Caco-2 (cell line): ENCODE data around the gene NPIPB8. TPM values are rescaled to one million over a fixed set of nuclear protein-coding genes. Genes with fewer than 3 reads are reported as not detected.
"Not testable (repeated sequence)": the region's sequence is repeated elsewhere in the genome, so short reads cannot be mapped to it uniquely, and the experiment has no call there.

ENCODE experiments used
- Bru-seq: library from RNA; stranded (reverse); fragments of 400-500 nt; gene quantifications from one replicate; lab custom pipeline; 2021; lab: Mats Ljungman, UMichigan
- BruChase-seq, 2 experiments: library from RNA; stranded (reverse); fragments of 400-500 nt; gene quantifications; one replicate each; lab custom pipeline; 2021; lab: Mats Ljungman, UMichigan
- BruUV-seq: library from RNA; stranded (reverse); fragments of 400-500 nt; replicated peaks from 2 replicates; lab custom pipeline; 2021; lab: Mats Ljungman, UMichigan
- CTCF ChIA-PET: fragments of 300-600 bp; sonication (Branson Sonifier 250); formaldehyde crosslinking; loops from one replicate; lab custom pipeline; 2022; ENCODE audit warnings: antibody characterized with exemption; lab: Charles Lee
- POLR2A ChIA-PET: fragments of 300-600 bp; sonication (Branson Sonifier 250); formaldehyde crosslinking; loops from one replicate; lab custom pipeline; 2022; ENCODE audit warnings: antibody characterized with exemption; lab: Charles Lee
- DNase-seq, 2 experiments: peaks; one replicate each; pipeline versions ENCODE4 v3.0.0 to v3.0.0-alpha.2; 2020 to 2022
- H3K27me3 ChIP-seq: replicated peaks from 2 replicates; pipeline ENCODE4 v1.6.0; 2011; ENCODE audit warnings: low read length; ENCODE audit not compliant: control insufficient read depth, insufficient read depth
- H3K36me3 ChIP-seq: 2 replicates; pipeline ENCODE4 v1.5.1; 2011; ENCODE audit warnings: low read length; ENCODE audit not compliant: control insufficient read depth, insufficient read depth
- H3K4me1 ChIP-seq: fragments of 250-450 bp; sonication (Bioruptor Pico); 2 replicates; pipeline ENCODE4 v1.5.1; 2020; ENCODE audit warnings: mild to moderate bottlenecking
- H3K4me3 ChIP-seq: 2 replicates; pipeline ENCODE4 v1.5.1; 2011; ENCODE audit warnings: low read depth, mild to moderate bottlenecking, control low read depth, low read length
- H3K9me3 ChIP-seq: fragments of 250-450 bp; sonication (Bioruptor Pico); 2 replicates; pipeline ENCODE4 v1.5.1; 2020; ENCODE audit warnings: mild to moderate bottlenecking, moderate library complexity
- H3K27ac Mint-ChIP-seq: one replicate; pipeline ENCODE4 v1.8.0; 2022; ENCODE audit warnings: mixed read lengths; ENCODE audit not compliant: unreplicated experiment
- H3K27me3 Mint-ChIP-seq: one replicate; pipeline ENCODE4 v1.8.0; 2022; ENCODE audit warnings: mixed read lengths; ENCODE audit not compliant: insufficient read depth, unreplicated experiment
- H3K36me3 Mint-ChIP-seq: one replicate; pipeline ENCODE4 v1.8.0; 2022; ENCODE audit warnings: mild to moderate bottlenecking, mixed read lengths; ENCODE audit not compliant: insufficient read depth, unreplicated experiment
- H3K4me1 Mint-ChIP-seq: one replicate; pipeline ENCODE4 v1.8.0; 2022; ENCODE audit warnings: low read depth, mixed read lengths; ENCODE audit not compliant: unreplicated experiment
- H3K4me3 Mint-ChIP-seq: one replicate; pipeline ENCODE4 v1.8.0; 2022; ENCODE audit warnings: mild to moderate bottlenecking, moderate library complexity, mixed read lengths; ENCODE audit not compliant: unreplicated experiment
- H3K9me3 Mint-ChIP-seq: one replicate; pipeline ENCODE4 v1.8.0; 2022; ENCODE audit warnings: mixed read lengths; ENCODE audit not compliant: unreplicated experiment
- intact Hi-C: fragments of 100-400 bp; cut with micrococcal nuclease; formaldehyde crosslinking; loops from one replicate; pipeline ENCODE4 v1.10.0; 2022; ENCODE audit not compliant: unreplicated experiment
- long read RNA-seq: library from polyadenylated mRNA; stranded (forward); transcript quantifications from one replicate; pipeline ENCODE4 v2.0.0, GENCODE V29; 2022
- total RNA-seq: library from RNA; stranded (reverse); gene quantifications from 2 replicates; pipeline ENCODE4 v1.2.3, GENCODE V29; 2022
- TF ChIP-seq, protein P1 (sequence below), 2 experiments: fragments of 200-600 bp in 1 of 2; IDR thresholded peaks; 1 replicate in 1 of 2; 2 replicates in 1 of 2; pipeline versions ENCODE4 v1.5.1 to v1.8.0; 2011 to 2022; ENCODE audit warnings: antibody characterized with exemption in 1 of 2, control low read depth in 1 of 2, inconsistent platforms in 1 of 2, low read depth in 1 of 2, low read length in 1 of 2, mild to moderate bottlenecking in 1 of 2, moderate library complexity in 1 of 2; ENCODE audit not compliant: insufficient read depth in 1 of 2, severe bottlenecking in 1 of 2, unreplicated experiment in 1 of 2

The NPIPB8 gene
- total RNA-seq = 0.48 TPM in 1 of 2 replicates, not detected in the other
- Bru-seq, nascent RNA = percentile 18 among the genes with signal in this experiment
- BruChase-seq, experiment 1, labeled RNA remaining after a 2-hour chase = percentile 21 among the genes with signal in this experiment
- BruChase-seq, experiment 2, labeled RNA remaining after a 6-hour chase = percentile 20 among the genes with signal in this experiment
- long read RNA-seq = 0 reads

- intact Hi-C loops, H3K27me3 Mint-ChIP-seq, H3K4me3 Mint-ChIP-seq, H3K4me3 ChIP-seq, CTCF ChIA-PET, BruUV-seq, H3K9me3 Mint-ChIP-seq, H3K9me3 ChIP-seq, H3K4me1 ChIP-seq, H3K27ac Mint-ChIP-seq, H3K36me3 Mint-ChIP-seq, H3K4me1 Mint-ChIP-seq, DNase-seq, H3K27me3 ChIP-seq, H3K36me3 ChIP-seq, POLR2A ChIA-PET: not testable (repeated sequence)
Measured at GRCh38 chr16:28637765-28638164, at the start of gene NPIPB8. Gene NPIPB8 (plus strand): TSS chr16:28638065. CDS start chr16:28638361, 296 bp downstream.

DNA sequence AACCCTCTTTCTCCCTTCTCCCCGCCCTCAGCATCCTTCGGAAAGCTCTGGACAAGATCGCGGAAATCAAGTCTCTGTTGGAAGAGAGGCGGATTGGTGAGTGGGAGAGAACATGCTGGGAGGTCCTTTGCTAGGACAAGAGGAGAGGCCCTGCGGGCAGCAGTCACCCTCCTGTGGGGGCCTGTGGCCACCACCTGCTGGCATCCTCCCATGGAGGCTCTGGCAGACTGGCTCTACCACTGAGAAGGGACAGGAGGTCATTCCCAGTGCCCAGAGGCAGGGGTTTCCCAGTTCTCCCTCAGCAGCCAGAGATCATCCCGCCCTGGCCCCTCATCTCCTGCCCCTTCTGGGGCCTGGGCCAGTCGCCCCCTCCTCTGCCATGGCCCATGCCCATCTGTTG, 48.8 kb upstream of the NPIPB8 start:
- no peaks in the 10 kb centered on the region for H3K9me3 ChIP-seq
- TF ChIP-seq, protein P1, sequence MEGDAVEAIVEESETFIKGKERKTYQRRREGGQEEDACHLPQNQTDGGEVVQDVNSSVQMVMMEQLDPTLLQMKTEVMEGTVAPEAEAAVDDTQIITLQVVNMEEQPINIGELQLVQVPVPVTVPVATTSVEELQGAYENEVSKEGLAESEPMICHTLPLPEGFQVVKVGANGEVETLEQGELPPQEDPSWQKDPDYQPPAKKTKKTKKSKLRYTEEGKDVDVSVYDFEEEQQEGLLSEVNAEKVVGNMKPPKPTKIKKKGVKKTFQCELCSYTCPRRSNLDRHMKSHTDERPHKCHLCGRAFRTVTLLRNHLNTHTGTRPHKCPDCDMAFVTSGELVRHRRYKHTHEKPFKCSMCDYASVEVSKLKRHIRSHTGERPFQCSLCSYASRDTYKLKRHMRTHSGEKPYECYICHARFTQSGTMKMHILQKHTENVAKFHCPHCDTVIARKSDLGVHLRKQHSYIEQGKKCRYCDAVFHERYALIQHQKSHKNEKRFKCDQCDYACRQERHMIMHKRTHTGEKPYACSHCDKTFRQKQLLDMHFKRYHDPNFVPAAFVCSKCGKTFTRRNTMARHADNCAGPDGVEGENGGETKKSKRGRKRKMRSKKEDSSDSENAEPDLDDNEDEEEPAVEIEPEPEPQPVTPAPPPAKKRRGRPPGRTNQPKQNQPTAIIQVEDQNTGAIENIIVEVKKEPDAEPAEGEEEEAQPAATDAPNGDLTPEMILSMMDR (IDR thresholded peaks at IDR 0.05; ENCODE audit: insufficient read depth in 1 of 2, low read depth in 1 of 2, low read length in 1 of 2, severe bottlenecking in 1 of 2, unreplicated experiment in 1 of 2) = no peak
- CTCF ChIA-PET = no interaction called here
- H3K9me3 Mint-ChIP-seq = no peaks in the 10 kb centered on the region
- intact Hi-C loops = no loop called here
- H3K27ac Mint-ChIP-seq = no peak overlapping the region
- H3K4me3 Mint-ChIP-seq = no peak overlapping the region
- DNase-seq = no peak
- H3K36me3 Mint-ChIP-seq = peaks cover 8% of the 10 kb centered on the region
- H3K4me1 ChIP-seq = no peaks in the 10 kb centered on the region
- H3K27me3 ChIP-seq = no peaks in the 10 kb centered on the region
- POLR2A ChIA-PET = no interaction called here
- H3K27me3 Mint-ChIP-seq = no peaks in the 10 kb centered on the region
- BruUV-seq = no TSS peak
- no peaks in the 10 kb centered on the region; the same call in 1 of the 2 replicates for H3K36me3 ChIP-seq
- H3K4me1 Mint-ChIP-seq = no peaks in the 10 kb centered on the region
- no peak overlapping the region for H3K4me3 ChIP-seq

- Histone ChIP-seq H3K4me3 (no peak overlapping the region), H3K27me3 (no peaks in the 10 kb centered on the region), H3K9me3 (no peaks in the 10 kb centered on the region), H3K4me1 (no peaks in the 10 kb centered on the region), H3K36me3 (no peaks in the 10 kb centered on the region; the same call in 1 of the 2 replicates)
- H3K36me3 Mint-ChIP-seq = peaks cover 8% of the 10 kb centered on the region
- intact Hi-C loops = no loop called here
- no TSS peak for BruUV-seq
- DNase-seq = no peak
- ChIA-PET CTCF (no interaction called here), POLR2A (no interaction called here)
- no peaks in the 10 kb centered on the region for H3K27me3 Mint-ChIP-seq
- no peaks in the 10 kb centered on the region for H3K9me3 Mint-ChIP-seq
- TF ChIP-seq, protein P1 (IDR thresholded peaks at IDR 0.05; ENCODE audit: insufficient read depth in 1 of 2, low read depth in 1 of 2, low read length in 1 of 2, severe bottlenecking in 1 of 2, unreplicated experiment in 1 of 2) = no peak
- no peak overlapping the region for H3K4me3 Mint-ChIP-seq
- no peaks in the 10 kb centered on the region for H3K4me1 Mint-ChIP-seq
- no peak overlapping the region for H3K27ac Mint-ChIP-seq
Measured at GRCh38 chr16:28589930-28590329, 47.9 kb upstream of the NPIPB8 start.
